Skin of body (tissue), 2 donors: ENCODE results near the gene SYNE2. TPM values are rescaled to one million over a fixed set of nuclear protein-coding genes. Genes with fewer than 3 reads are reported as not detected.
"Not testable (repeated sequence)": the region's sequence is repeated elsewhere in the genome, so short reads cannot be mapped to it uniquely, and the experiment has no call there.

Experiments
- DNase-seq: peaks from one replicate; lab custom pipeline; 2025; lab: John Stamatoyannopoulos, UW
- total RNA-seq: library from RNA; depleted of rRNA; stranded (reverse); fragments of >200 nt; gene quantifications from one replicate; pipeline ENCODE4 v1.2.3, GENCODE V29; 2014

The SYNE2 gene
- total RNA-seq, 1 donor from 2014 or later = 139 TPM

DNA sequence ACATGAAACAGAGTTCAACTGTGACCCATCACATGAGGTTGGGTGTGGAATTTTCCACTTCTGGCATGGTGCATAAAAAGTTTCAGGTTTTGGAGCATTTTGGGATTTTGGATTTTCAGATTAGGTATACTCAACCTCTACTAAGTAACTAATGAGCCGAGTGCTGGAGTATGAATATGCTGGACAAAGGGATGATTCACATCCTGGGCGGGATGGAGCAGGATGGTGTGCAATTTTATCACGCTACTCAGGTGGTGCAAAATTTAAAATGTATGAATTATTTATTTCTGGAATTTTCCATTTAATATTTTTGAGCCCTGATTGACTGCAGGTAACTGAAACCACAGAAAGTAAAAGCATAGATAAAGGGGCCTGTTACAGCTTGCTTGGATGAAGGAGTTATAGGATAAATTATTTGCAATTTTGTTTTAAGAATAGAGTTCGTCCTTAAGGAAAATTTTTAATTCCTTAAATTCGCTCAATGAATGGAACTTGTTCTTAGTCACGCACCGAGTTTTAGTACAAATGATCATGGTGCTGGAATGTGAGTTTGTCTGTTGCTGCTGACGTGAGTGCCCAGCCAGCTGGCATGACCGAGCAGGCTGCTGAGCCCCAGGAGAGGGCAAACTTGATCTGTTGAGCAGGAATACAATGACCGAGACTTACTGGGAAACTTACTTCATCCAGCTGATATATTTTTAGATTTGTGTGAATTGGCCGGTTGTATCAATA is 265.0 kb downstream of the SYNE2 start:
- DNase-seq = no peak

DNA sequence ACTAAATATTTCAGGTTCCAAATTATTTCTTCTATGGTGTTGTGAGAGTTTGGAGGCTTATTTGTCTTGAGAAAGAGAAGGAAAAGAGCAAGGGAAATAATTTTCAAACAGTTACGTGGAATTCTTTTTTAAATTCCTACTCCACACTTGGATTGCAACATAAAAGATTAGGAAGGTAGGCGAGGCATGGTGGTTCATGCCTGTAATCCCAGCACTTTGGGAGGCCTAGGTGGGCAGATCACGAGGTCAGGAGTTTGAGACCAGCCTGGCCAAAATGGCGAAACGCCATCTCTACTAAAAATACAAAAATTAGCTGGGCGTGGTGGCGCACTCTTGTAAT is 265.6 kb downstream of the SYNE2 start:
- not testable (repeated sequence) for DNase-seq

- DNase-seq = no peak
These were observed 266.1 kb downstream of the SYNE2 start for GRCh38 chr14:64118892-64119291.

DNA sequence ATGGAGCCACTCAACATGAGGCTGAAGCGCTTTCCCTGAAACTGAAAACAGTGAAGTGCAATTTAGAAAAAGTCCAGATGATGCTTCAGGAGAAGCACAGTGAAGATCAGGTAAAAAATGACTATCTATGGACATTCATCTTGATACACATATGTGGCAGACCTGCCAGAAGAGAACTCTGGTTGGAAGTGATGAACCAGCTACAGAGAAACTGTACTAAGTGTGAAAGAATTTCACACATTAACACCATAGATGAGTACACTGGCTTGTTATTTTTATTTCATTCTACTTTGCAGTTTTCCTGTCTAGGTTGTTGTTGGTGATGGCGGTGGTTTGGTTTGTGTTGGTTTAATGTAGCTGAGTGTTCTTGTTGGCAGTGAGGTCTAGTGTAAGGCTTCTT is 266.7 kb downstream of the SYNE2 start:
- no peak for DNase-seq

DNA sequence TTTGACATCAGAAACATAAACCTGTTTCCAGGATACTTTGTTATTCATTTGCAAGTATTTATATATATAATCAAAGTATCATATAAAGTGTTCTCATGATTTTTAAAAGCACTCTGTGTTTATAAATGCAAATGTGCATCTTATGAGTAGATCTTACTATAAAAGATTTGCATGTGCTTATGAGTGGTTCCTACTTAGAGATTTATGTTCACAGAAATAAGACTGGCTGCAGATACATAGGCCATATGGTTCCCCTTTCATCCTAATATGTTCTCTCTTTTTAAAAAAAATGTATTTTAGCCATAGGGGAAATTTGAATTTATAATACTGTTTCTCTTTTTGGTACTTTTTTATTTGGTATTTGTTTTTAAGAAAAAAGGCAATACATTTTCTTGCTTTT is 267.2 kb downstream of the SYNE2 start:
- DNase-seq = no peak

- DNase-seq = no peak
These were observed 270.5 kb downstream of the SYNE2 start for GRCh38 chr14:64123241-64123822.

GRCh38 chr14:64125270-64125669 is 272.5 kb downstream of the SYNE2 start:
- DNase-seq = no peak

DNA sequence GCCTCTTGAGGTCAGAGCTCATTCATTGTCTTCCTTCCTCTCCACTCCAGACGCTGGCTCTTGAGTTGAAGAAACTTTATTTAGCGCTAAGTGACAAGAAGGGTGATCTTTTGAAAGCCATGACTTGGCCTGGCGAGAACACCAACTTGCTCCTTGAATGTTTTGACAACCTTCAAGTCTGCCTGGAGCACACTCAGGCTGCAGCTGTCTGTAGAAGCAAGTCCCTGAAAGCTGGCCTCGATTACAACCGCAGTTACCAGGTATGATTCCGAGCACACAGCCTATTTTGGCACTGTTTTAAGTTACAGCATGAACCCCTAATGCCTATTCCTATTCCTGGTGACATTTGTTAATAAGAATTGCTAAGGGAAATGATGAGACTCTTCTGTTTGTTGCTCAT is 273.7 kb downstream of the SYNE2 start:
- no peak for DNase-seq

- DNase-seq = no peak
These were observed 285.0 kb downstream of the SYNE2 start for GRCh38 chr14:64137657-64138290.

DNA sequence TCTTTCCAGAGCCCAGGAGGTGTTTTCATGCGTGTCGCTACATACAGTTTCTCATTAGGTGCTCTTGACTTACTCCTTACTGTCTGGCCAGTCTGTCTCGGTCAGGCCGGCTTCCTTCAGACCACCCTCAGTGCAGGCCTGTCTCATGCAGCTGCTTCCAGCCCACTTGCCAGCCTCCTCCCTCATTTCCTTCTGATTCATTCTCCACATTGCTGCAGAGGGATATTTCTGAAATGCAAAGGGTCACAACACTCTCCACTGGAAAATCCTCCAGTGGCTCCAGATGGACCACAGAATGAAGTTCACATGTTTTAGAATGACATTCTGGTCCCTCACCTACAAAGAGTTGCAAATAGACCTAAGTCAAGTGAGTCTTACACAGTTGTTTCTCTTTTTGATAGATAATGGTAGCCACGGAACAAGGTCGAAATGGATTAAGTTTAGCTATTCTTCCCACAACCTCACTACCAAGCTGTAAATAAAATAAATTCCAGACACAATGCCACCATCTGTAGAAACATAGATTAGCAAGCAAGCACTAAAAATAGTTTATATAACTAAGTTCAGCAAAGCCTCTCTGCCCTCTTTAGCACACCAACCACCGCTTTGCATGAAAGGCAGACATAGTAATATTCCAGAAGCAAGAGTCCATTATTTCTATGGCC is 294.5 kb downstream of the SYNE2 start:
- peak; percentile 14 for DNase-seq

DNA sequence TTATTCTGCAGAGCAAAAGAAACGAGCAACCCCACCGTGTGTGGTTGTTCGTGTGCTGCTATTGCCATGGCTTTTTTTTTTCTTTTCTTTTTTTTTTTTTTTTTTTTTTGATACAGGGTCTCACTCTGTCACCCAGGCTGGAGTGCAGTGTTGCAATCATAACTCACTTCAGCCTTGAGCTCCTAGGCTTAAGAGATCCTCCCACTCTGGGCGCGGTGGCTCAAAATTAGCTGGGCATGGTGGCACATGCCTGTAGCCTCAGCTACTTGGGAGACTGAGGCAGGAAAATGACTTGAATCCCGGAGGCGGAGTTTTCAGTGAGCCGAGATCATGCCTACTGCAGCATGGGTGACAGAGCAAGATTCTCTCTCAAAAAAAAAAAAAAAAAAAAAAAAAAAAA is 297.1 kb downstream of the SYNE2 start:
- DNase-seq = no peak

GRCh38 chr14:64158608-64159007 is 305.8 kb downstream of the SYNE2 start:
- DNase-seq = no peak

DNA sequence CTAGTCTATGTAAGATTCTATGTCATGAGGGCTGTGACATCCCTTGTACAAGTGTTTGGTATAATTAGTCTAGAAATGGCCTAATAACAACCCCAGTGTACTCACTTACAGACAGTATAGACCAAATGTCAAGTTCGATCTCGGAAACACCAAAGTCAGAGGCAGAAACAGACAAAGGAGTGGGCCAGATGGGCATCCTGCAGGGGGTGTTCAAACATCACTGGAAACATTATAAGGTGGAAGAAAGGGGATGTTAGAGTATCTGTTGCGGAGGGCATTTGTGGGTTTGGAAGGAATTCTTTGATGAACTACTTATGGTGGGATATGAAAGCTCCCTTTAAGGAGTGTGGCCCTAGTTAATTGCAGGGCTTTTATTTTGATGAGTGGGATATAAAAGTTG is 306.8 kb downstream of the SYNE2 start:
- no peak for DNase-seq

DNA sequence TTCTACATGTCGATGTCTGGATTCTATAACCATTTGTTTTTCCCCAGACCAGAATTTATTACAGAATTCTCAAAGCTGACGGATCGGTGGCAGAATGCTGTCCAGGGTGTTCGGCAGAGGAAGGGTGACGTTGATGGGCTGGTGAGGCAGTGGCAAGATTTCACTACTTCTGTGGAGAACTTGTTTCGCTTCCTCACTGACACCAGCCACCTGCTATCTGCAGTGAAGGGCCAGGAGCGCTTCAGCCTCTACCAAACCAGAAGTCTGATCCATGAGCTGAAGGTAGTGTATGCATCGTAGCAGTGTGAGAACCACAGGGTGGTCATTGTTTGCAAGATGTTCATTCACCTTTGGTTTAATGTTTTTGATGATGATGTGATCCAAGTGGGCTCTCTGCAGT is 317.4 kb downstream of the SYNE2 start:
- no peak for DNase-seq

DNA sequence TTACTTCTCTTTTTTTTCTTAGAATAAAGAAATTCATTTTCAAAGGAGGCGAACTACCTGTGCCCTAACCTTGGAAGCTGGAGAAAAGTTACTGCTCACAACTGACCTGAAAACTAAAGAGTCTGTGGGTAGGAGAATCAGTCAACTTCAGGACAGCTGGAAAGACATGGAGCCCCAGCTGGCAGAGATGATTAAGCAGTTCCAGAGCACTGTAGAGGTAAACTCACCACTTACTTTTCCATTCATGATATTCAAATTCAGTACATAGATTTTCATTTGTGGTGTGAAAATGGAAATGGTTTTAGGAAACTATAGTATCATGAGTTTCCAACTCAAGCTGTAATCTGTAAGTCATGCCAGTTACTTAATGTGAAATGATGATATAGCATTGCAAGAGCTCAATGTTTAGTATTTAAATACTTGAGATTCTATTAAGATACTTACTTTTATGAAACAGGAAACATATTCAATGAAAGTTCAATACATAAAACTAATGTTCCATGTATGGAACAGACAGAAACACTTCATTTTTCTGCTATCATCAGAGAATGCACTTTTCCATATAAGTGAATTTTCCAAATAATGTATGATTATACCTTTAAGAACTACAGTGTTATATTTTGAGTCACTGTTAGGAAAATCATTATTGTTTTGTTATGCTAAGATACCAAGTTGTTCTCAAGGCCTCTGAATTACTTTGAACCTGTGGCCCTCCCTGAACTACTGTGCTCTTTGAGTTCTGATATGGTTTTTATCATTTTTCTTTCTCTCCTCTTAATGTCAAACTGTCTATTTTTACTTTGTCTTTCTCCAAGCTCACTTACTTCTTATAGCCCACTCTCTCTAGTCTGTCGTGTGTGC is 322.3 kb downstream of the SYNE2 start:
- no peak for DNase-seq

DNA sequence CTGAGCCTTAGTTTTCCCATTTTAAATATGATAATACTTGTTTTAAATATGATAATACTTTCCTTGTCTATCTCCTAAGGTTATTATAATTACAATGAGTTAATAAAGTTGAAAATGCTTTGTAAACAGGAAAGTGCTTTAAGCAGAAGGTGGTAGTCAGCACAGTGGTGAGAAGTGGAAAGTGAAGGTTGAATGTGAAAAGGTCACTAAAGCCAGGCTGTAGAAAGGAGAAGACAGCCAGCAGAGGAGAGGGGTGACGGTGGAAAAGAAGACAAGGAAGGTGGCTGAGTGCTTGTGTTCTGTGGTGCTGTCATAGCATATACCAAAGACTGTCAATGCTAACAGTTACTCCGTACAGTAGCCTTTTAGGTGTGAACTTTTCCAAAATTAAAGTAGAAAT is 323.5 kb downstream of the SYNE2 start:
- DNase-seq = no peak

DNA sequence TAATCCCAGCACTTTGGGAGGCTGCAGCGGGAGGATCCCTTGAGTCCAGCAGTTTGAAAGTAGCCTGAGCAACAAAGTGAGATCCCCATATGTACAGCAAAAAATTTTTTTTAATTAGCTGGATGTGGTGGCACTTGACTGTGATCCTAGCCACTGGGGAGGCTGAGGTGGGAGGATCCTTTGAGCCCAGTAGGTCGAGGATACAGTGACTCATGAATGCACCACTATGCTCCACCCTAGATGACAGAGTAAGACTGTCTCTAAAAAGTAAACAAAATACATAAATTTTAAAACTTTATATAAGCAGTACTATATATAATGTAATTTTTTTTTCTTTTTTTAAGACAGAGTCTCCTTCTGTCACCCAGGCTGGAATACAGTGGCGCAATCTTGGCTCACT is 326.0 kb downstream of the SYNE2 start:
- no peak for DNase-seq

DNA sequence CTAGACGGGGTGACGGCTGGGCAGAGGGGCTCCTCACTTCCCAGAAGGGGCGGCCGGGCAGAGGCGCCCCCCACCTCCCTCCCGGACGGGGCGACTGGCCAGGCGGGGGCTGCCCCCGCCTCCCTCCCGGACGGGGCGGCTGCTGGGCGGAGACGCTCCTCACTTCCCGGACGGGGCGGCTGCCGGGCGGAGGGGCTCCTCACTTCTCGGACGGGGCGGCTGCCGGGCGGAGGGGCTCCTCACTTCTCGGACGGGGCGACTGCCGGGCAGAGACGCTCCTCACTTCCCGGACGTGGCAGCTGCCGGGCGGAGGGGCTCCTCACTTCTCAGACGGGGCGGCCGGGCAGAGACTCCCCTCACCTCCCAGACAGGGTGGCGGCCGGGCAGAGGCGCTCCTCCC is 330.1 kb downstream of the SYNE2 start:
- DNase-seq = not testable (repeated sequence)

DNA sequence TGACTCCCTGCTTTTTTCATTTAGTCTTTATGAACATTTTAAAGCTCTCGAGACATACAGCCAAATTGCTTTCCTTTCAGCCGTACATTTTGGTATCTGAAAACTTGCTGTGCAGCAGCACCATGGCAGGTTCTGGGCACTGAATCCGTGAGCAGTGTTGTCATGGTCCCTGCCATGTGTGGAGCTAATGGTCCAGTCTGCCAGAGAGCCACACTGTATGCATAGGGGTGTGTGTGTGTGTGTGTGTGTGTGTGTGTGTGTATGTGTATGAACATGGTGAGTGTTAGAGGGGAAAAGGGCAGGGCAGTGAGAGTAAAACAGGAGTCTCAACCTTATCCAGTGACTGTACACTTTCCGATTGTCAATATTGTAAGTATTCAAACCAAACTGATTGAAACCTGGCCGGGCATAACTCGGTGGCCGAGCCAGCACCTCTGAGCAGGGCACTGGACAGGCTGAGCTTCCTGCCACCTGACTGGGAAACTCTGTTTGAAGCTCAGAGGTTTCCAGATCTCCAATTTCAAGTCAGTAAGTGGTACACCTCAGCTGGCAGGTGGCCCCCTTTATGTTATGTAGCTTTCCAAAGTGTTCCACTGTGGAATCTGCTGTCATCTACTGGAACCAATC is 331.4 kb downstream of the SYNE2 start:
- no peak for DNase-seq

GRCh38 chr14:64185184-64185583 is 332.4 kb downstream of the SYNE2 start:
- no peak for DNase-seq
